Kidney (tissue), 14 donors: ENCODE results near the gene RAP1GAP2. TPM values are rescaled to one million over a fixed set of nuclear protein-coding genes. Genes with fewer than 3 reads are reported as not detected.
"Not testable (repeated sequence)": the region's sequence is repeated elsewhere in the genome, so short reads cannot be mapped to it uniquely, and the experiment has no call there.

ENCODE experiments used
- DNase-seq, 5 donors: peaks; one replicate each; pipeline ENCODE4 v3.0.0-alpha.2; 2013 to 2020
- FAIRE-seq: peaks from 2 replicates; lab custom pipeline; 2012; peaks lifted over from hg19 to GRCh38; lab: Jason Lieb, UNC
- H3K27ac ChIP-seq, 2 donors: one replicate each; pipeline ENCODE4 v1.7.0; 2013; ENCODE audit warnings: low read depth in 2 of 2, low read length in 2 of 2, inconsistent platforms in 1 of 2
- H3K27me3 ChIP-seq: one replicate; pipeline ENCODE4 v1.7.1; 2013; ENCODE audit warnings: low read length, inconsistent platforms; ENCODE audit not compliant: control insufficient read depth, insufficient read depth
- H3K36me3 ChIP-seq, 3 donors: one replicate each; pipeline versions ENCODE4 v1.7.0 to v1.7.1; 2013; ENCODE audit warnings: low read length in 3 of 3, control low read depth in 1 of 3, inconsistent platforms in 1 of 3; ENCODE audit not compliant: insufficient read depth in 3 of 3, control insufficient read depth in 2 of 3
- H3K4me1 ChIP-seq, 3 donors: one replicate each; pipeline versions ENCODE4 v1.7.0 to v1.7.1; 2013; ENCODE audit warnings: low read length in 3 of 3, inconsistent platforms in 1 of 3, low read depth in 1 of 3; ENCODE audit not compliant: control insufficient read depth in 2 of 3, insufficient read depth in 2 of 3
- H3K4me3 ChIP-seq, 3 donors: one replicate each; pipeline versions ENCODE4 v1.7.0 to v1.8.1; 2013; ENCODE audit warnings: low read length in 3 of 3, control low read depth in 1 of 3, inconsistent platforms in 1 of 3
- H3K9ac ChIP-seq, 3 donors: one replicate each; pipeline versions ENCODE4 v1.7.0 to v1.7.1; 2013; ENCODE audit warnings: low read length in 3 of 3, control low read depth in 1 of 3, inconsistent platforms in 1 of 3
- H3K9me3 ChIP-seq, 3 donors: one replicate each; pipeline versions ENCODE4 v1.7.0 to v1.7.1; 2013; ENCODE audit warnings: low read length in 3 of 3, control low read depth in 1 of 3, inconsistent platforms in 1 of 3; ENCODE audit not compliant: control insufficient read depth in 2 of 3, insufficient read depth in 1 of 3
- CTCF ChIP-seq: IDR thresholded peaks from 3 replicates; pipeline ENCODE4 v1.5.1; 2012; ENCODE audit warnings: mild to moderate bottlenecking, moderate library complexity, borderline replicate concordance; ENCODE audit not compliant: insufficient read depth; ENCODE audit errors: extremely low read depth
- intact Hi-C: fragments of 100-400 bp; cut with DNase I; formaldehyde crosslinking; loops from one replicate; pipeline ENCODE4 v1.11.1; 2022
- polyA plus RNA-seq: library from polyadenylated mRNA; stranded (reverse); fragments of 350-450 nt; fragmentation: Illumina TruSeq; extraction: RNeasy Lipid Tissue Mini Kit (QIAGEN cat#74804); gene quantifications from one replicate; pipeline ENCODE4 v1.2.3, GENCODE V29; 2014; ENCODE audit warnings: low read depth, low replicate concordance; ENCODE audit not compliant: insufficient read depth
- total RNA-seq: library from RNA; stranded (reverse); fragmentation: NEBNext Ultra II Directional; extraction: Animal tissue kit (Norgen Biotek cat#: 25700); gene quantifications from one replicate; pipeline ENCODE4 v1.2.1, GENCODE V29; 2021
- donor health status: control.
- donor health status: control.
- donor health status: control.
- donor health status: control.
- donor health status: control.
- donor health status: DM: yes; HTN: yes; CAD: no.
- donor health status: Normal renal cell carcinoma (clear cell type).

RAP1GAP2 gene
- total and polyA plus RNA-seq, 2 donors from 2014 or later = 6.8 to 46.2 TPM

GRCh38 chr17:2778489-2778888, 17.7 kb upstream of the RAP1GAP2 start:
- FAIRE-seq = no peak
- Histone ChIP-seq H3K4me3 (no peak overlapping the region), H3K27ac (no peak overlapping the region), H3K9ac (no peak overlapping the region), H3K27me3 (no peaks in the 10 kb centered on the region), H3K4me1 (peaks cover 0 to 3% (median 0%) of the 10 kb centered on the region in 3 donors), H3K36me3 (no peaks in the 10 kb centered on the region), H3K9me3 (no peaks in the 10 kb centered on the region)
- TF ChIP-seq CTCF = no peak
- no peak for DNase-seq
- intact Hi-C loops = no loop called here

GRCh38 chr17:2779545-2779944, 16.7 kb upstream of the RAP1GAP2 start:
- Histone ChIP-seq H3K9ac (no peak overlapping the region), H3K4me3 (no peak overlapping the region), H3K27ac (no peak overlapping the region), H3K4me1 (peaks cover 0 to 3% (median 0%) of the 10 kb centered on the region in 3 donors), H3K27me3 (no peaks in the 10 kb centered on the region), H3K9me3 (no peaks in the 10 kb centered on the region), H3K36me3 (no peaks in the 10 kb centered on the region)
- no peak for TF ChIP-seq CTCF
- intact Hi-C loops = no loop called here
- FAIRE-seq = no peak
- no peak for DNase-seq

- no peak for FAIRE-seq
- Histone ChIP-seq H3K36me3 (no peaks in the 10 kb centered on the region), H3K9me3 (no peaks in the 10 kb centered on the region), H3K27me3 (no peaks in the 10 kb centered on the region), H3K9ac (no peak overlapping the region), H3K4me3 (no peak overlapping the region), H3K4me1 (peaks cover 0 to 3% (median 0%) of the 10 kb centered on the region in 3 donors), H3K27ac (no peak overlapping the region)
- no peak for TF ChIP-seq CTCF
- no peak for DNase-seq
- intact Hi-C loops = no loop called here
These were observed 16.0 kb upstream of the RAP1GAP2 start for GRCh38 chr17:2780256-2780655.

GRCh38 chr17:2780931-2781454, 15.2 kb upstream of the RAP1GAP2 start:
- H3K4me3 ChIP-seq = no peak overlapping the region
- DNase-seq (no peak), FAIRE-seq (no peak)
- H3K9ac ChIP-seq = no peak overlapping the region
- H3K4me1 ChIP-seq = peaks cover 0 to 3% (median 0%) of the 10 kb centered on the region in 3 donors
- H3K27ac ChIP-seq = no peak overlapping the region
- H3K36me3 ChIP-seq = no peaks in the 10 kb centered on the region
- H3K27me3 ChIP-seq = no peaks in the 10 kb centered on the region
- intact Hi-C loops = no loop called here
- H3K9me3 ChIP-seq = no peaks in the 10 kb centered on the region
- no peak for TF ChIP-seq CTCF

- H3K27me3 ChIP-seq, H3K4me1 ChIP-seq, intact Hi-C loops, DNase-seq, H3K4me3 ChIP-seq, H3K36me3 ChIP-seq, FAIRE-seq, H3K9me3 ChIP-seq, H3K9ac ChIP-seq, H3K27ac ChIP-seq: not testable (repeated sequence)
These were observed 14.6 kb upstream of the RAP1GAP2 start for GRCh38 chr17:2781598-2781997.
